Neural cell (in vitro differentiated cells): Measurements from ENCODE around the gene NHS. TPM values are rescaled to one million over a fixed set of nuclear protein-coding genes. Genes with fewer than 3 reads are reported as not detected.

ENCODE experiments used
- H2AFZ ChIP-seq: fragments of 200-600, 300-800 bp; sonication (generic), shearing (Covaris generic); 2 replicates; pipeline ENCODE4 v1.6.0; 2014; ENCODE audit warnings: low read depth, mild to moderate bottlenecking, antibody characterized with exemption, low read length, moderate library complexity
- H3F3A ChIP-seq: fragments of 200-600 bp; shearing (Covaris generic); 2 replicates; pipeline ENCODE4 v1.6.1; 2016; ENCODE audit warnings: mild to moderate bottlenecking, moderate library complexity, mixed read lengths, antibody characterized with exemption, low read length; ENCODE audit not compliant: insufficient read depth, poor library complexity, severe bottlenecking
- H3K27ac ChIP-seq: fragments of 200-600, 300-800 bp; sonication (generic), shearing (Covaris generic); 2 replicates; pipeline ENCODE4 v1.5.1; 2014; ENCODE audit warnings: mild to moderate bottlenecking, low read length, moderate library complexity
- H3K27me3 ChIP-seq: fragments of 300-800, 200-600 bp; sonication (generic), shearing (Covaris generic); 2 replicates; pipeline ENCODE4 v1.6.0; 2014; ENCODE audit warnings: mild to moderate bottlenecking, low read depth, low read length, moderate library complexity; ENCODE audit not compliant: insufficient read depth
- H3K36me3 ChIP-seq: fragments of 300-800, 200-600 bp; sonication (generic), shearing (Covaris generic); 2 replicates; pipeline ENCODE4 v1.5.1; 2014; ENCODE audit warnings: mild to moderate bottlenecking, antibody characterized with exemption, low read length, moderate library complexity; ENCODE audit not compliant: insufficient read depth
- H3K4me2 ChIP-seq: fragments of 300-800, 200-600 bp; sonication (generic), shearing (Covaris generic); 2 replicates; pipeline ENCODE4 v1.6.0; 2014; ENCODE audit warnings: mild to moderate bottlenecking, low read length
- H3K4me3 ChIP-seq: fragments of 300-800, 200-600 bp; sonication (generic), shearing (Covaris generic); 2 replicates; pipeline ENCODE4 v1.5.1; 2014; ENCODE audit warnings: mild to moderate bottlenecking, low read length, moderate library complexity
- H3K79me2 ChIP-seq: fragments of 200-600 bp; shearing (Covaris generic); replicated peaks from 2 replicates; pipeline ENCODE4 v1.6.0; 2014; ENCODE audit warnings: mild to moderate bottlenecking, low read length, moderate library complexity; ENCODE audit not compliant: insufficient read depth
- H3K9ac ChIP-seq: fragments of 300-800, 200-600 bp; sonication (generic), shearing (Covaris generic); 2 replicates; pipeline ENCODE4 v1.6.1; 2016; ENCODE audit warnings: mild to moderate bottlenecking, low read length, mixed read lengths
- H3K9me2 ChIP-seq: fragments of 200-600 bp; shearing (Covaris generic); 2 replicates; pipeline ENCODE4 v1.6.1; 2016; ENCODE audit warnings: mild to moderate bottlenecking, low read length, mixed read lengths; ENCODE audit not compliant: insufficient read depth
- H3K9me3 ChIP-seq: fragments of 200-600, 300-800 bp; sonication (generic), shearing (Covaris generic); 2 replicates; pipeline ENCODE4 v1.6.1; 2016; ENCODE audit warnings: mild to moderate bottlenecking, mixed run types, low read length, moderate library complexity, mixed read lengths
- H4K20me1 ChIP-seq: fragments of 200-600 bp; shearing (Covaris generic); 2 replicates; pipeline ENCODE4 v1.6.1; 2016; ENCODE audit warnings: mild to moderate bottlenecking, mixed run types; ENCODE audit not compliant: insufficient read depth
- CTCF ChIP-seq: fragments of 450-650 bp; IDR thresholded peaks from 2 replicates; pipeline ENCODE4 v1.5.1; 2014; ENCODE audit warnings: antibody characterized with exemption, mild to moderate bottlenecking, moderate library complexity; ENCODE audit not compliant: poor library complexity, severe bottlenecking
- EP300 ChIP-seq: fragments of 450-650 bp; conservative IDR thresholded peaks from 2 replicates; pipeline ENCODE4 v1.6.1; 2014; ENCODE audit warnings: antibody characterized with exemption, mild to moderate bottlenecking, moderate library complexity; ENCODE audit not compliant: poor library complexity, severe bottlenecking
- EZH2 ChIP-seq: fragments of 200-600, 300-800 bp; shearing (Covaris generic), sonication (generic); IDR thresholded peaks from 2 replicates; pipeline ENCODE4 v1.6.1; 2014; ENCODE audit warnings: antibody characterized with exemption, low read length, borderline replicate concordance, mild to moderate bottlenecking; ENCODE audit not compliant: insufficient read depth, poor library complexity, severe bottlenecking
- MXI1 ChIP-seq: fragments of 450-650 bp; conservative IDR thresholded peaks from 2 replicates; pipeline ENCODE4 v1.6.1; 2014; ENCODE audit warnings: antibody characterized with exemption, mild to moderate bottlenecking; ENCODE audit not compliant: poor library complexity, severe bottlenecking
- POLR2AphosphoS5 ChIP-seq: IDR thresholded peaks from 2 replicates; pipeline ENCODE4 v1.6.1; 2012
- RAD21 ChIP-seq: fragments of 450-650 bp; conservative IDR thresholded peaks from 2 replicates; pipeline ENCODE4 v1.6.1; 2014; ENCODE audit warnings: antibody characterized with exemption, mild to moderate bottlenecking, moderate library complexity
- REST ChIP-seq: IDR thresholded peaks from 2 replicates; pipeline ENCODE4 v1.6.1; 2012; ENCODE audit warnings: borderline replicate concordance
- SMC3 ChIP-seq: fragments of 450-650 bp; conservative IDR thresholded peaks from 2 replicates; pipeline ENCODE4 v1.6.1; 2014; ENCODE audit warnings: antibody characterized with exemption, mild to moderate bottlenecking, moderate library complexity; ENCODE audit not compliant: poor library complexity
- TAF1 ChIP-seq: IDR thresholded peaks from 2 replicates; pipeline ENCODE4 v1.6.1; 2012; ENCODE audit warnings: low read depth
- polyA plus RNA-seq: library from polyadenylated mRNA; depleted of rRNA; stranded (reverse); fragments of >200 nt; gene quantifications from 2 replicates; pipeline ENCODE4 v1.2.3, GENCODE V29; 2014

Gene NHS
- polyA plus RNA-seq, 1 donor from 2014 or later = 1.9 TPM

GRCh38 chrX:17778997-17779396 lies 404.0 kb downstream of the NHS start:
- H3K9me2 ChIP-seq = no peaks in the 10 kb centered on the region
- no peak overlapping the region for H2AFZ ChIP-seq
- H3K27me3 ChIP-seq = no peaks in the 10 kb centered on the region
- TF ChIP-seq POLR2AphosphoS5 = no peak
- no peak for TF ChIP-seq SMC3
- TF ChIP-seq TAF1 = no peak
- no peak for TF ChIP-seq CTCF
- TF ChIP-seq EP300 = no peak
- no peak for TF ChIP-seq RAD21
- TF ChIP-seq EZH2 = no peak
- TF ChIP-seq MXI1 = no peak
- TF ChIP-seq REST = no peak
- H4K20me1 ChIP-seq = no peaks in the 10 kb centered on the region
- H3K9me3 ChIP-seq = no peaks in the 10 kb centered on the region
- no peak overlapping the region for H3K4me3 ChIP-seq
- no peak overlapping the region for H3K9ac ChIP-seq
- H3K79me2 ChIP-seq = no peaks in the 10 kb centered on the region
- no peaks in the 10 kb centered on the region for H3F3A ChIP-seq
- no peaks in the 10 kb centered on the region for H3K36me3 ChIP-seq
- no peak overlapping the region for H3K27ac ChIP-seq
- H3K4me2 ChIP-seq = no peak overlapping the region

GRCh38 chrX:17779434-17779833 lies 404.4 kb downstream of the NHS start:
- no peak overlapping the region for H3K4me3 ChIP-seq
- no peaks in the 10 kb centered on the region for H3K9me3 ChIP-seq
- TF ChIP-seq REST (no peak), EP300 (no peak), EZH2 (no peak), TAF1 (no peak), RAD21 (no peak), SMC3 (no peak), CTCF (no peak), POLR2AphosphoS5 (no peak), MXI1 (no peak)
- no peak overlapping the region for H3K4me2 ChIP-seq
- H3F3A ChIP-seq = no peaks in the 10 kb centered on the region
- H4K20me1 ChIP-seq = no peaks in the 10 kb centered on the region
- H3K9me2 ChIP-seq = no peaks in the 10 kb centered on the region
- no peaks in the 10 kb centered on the region for H3K36me3 ChIP-seq
- H3K27ac ChIP-seq = no peak overlapping the region
- no peaks in the 10 kb centered on the region for H3K27me3 ChIP-seq
- H3K9ac ChIP-seq = no peak overlapping the region
- no peaks in the 10 kb centered on the region for H3K79me2 ChIP-seq
- no peak overlapping the region for H2AFZ ChIP-seq
